CD4-positive, alpha-beta T cell treated with Interleukin-2 at 100 ng/mL for 4 hours (primary cell): ENCODE data around the gene CXCR5.

ENCODE experiments used
- DNase-seq: peaks from one replicate; pipeline ENCODE4 v3.0.0-alpha.2; 2020; ENCODE audit warnings: low spot score

Gene CXCR5

DNA sequence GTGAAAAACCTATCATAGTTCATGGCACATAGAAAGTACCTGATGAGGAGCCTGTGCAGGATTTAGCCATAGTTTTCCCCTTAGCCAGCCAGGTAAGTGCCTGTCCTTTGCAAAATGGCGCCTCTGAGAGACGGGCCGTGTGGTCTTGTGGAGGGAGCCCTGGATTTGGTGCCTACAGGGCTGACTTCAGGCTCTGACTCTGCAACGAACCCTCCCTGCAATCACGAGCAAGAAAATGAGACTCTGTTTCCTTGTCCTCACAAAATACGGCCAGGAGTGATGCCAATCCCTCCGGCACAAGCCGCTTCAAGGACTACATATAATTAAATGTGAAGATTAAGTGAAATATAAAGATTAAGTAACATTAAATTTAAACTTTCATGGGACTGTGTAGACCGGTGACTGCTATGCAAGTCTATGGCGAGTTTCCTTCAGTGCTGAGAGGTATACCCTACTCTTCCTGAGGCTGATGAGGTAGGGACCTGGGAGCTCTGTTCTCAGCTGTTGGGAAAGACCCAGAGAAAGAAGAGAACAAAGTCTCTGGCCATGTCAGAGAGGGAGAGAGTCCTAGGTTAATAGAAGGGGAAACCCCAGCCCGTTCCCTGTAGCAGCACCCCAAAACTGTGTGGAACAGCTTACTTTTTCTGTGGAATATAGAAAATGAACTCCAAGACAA, 6.1 kb upstream of the CXCR5 start:
- no peak for DNase-seq

DNA sequence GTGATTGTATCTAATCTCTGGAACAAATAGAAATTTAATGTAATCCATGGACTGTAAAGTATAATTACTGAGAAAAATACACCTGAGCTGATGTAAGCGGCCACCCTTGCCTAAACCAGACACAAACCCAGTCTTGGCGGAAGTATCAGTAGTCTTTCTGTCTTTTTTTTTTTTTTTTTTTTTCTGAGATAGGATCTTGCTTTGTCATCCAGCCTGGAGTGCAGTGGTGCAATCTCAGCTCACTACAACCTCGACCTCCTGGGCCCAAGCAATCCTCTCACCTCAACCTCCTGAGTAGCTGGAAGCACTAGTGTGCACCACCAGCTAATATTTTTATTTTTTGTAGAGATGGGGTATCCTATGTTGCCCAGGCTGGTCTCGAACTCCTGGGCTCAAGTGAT, 5.5 kb upstream of the CXCR5 start:
- DNase-seq, result peak; percentile 51

DNA sequence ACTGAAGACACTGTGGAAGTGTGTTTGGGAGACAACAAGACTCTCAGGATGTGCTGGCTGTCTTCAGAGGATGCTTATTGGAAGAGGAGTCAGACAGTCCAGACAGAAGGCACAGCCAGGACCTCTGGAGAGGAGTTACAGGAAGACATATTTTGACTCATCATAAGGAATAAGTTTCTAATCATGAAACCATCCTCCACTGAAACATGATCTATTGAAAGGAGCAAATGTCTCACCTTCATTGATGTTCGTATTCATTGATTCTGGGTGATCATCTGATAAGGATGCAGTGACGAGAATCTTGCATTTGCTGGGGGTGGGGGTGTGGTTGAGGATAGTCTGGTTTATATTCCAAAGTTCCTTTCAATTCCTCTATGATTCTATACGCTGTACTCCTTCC, 2.5 kb upstream of the CXCR5 start:
- DNase-seq, result no peak

DNA sequence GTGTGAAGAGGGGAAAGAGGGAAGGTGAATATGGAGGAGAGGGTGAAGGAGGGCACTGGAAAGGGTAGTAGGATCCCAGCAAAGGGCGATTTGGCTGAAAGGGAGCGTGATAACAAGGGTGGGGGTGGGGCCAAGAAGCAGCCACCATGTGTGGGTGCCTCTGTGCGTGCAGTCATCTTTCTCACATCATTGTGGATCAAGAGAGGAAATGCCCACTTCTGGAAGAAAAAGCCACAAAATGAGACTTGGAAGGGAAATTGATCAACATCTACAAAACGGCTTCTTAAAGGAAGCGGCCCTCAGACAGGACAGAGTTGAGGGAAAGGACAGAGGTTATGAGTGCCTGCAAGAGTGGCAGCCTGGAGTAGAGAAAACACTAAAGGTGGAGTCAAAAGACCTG, 1.2 kb upstream of the CXCR5 start:
- DNase-seq, result no peak

DNA sequence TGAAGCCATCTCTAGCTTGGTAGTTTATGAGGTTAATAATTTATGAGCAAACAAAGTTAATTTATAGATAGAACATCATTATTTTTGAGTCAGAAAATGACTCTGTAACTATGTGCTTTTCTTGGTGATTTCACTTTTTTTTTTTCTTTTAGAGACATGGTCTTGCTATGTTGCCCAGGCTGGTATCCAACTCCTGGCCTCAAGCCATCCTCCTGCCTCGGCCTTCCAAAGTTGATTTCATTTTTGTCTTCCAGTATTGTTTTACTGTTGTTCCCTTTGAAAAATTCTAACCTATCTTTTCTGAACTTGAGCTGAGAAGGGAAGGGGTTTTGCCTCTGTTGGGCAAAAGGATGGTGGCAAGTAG, 706 bp upstream of the CXCR5 start:
- DNase-seq, result no peak

DNA sequence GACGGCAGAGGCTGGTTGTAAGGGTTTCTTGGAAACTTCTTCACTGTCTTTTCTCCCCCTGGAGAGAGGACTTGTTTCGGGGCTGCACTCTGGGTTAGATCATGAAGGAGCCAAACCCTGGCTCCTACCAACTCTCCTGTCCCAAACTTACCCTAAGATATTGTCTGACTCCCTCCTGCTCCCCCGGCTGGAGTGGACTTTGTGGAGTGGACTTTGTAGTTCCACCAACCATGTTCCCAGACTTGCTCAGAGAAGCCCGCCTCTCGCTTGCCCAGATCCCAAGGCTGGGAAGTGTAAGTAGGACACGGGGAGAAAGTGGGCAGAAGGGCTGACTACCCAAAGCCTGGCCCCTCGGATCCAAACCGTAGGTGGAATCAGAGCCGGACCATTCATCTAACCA, 1.2 kb downstream of the CXCR5 start:
- DNase-seq, result no peak

DNA sequence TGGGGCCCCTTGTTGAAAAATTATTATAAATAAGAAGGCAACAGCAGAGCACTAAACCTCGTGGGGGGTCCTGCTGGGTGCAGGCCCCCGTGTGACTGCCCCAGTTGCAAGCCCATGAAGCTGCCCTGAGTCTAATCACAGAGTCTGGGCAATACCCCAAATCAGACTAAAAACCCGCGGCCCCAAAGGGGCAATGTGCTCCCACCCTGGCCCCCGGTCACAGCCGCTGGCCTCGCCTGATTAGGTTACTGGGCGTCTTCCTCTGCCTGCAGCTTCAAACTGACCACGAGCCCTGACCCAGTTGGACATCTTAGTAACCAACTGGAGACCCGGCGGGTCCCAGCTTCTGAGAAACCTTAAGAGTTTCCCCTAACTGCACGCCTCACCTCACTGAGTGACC, 1.6 kb downstream of the CXCR5 start:
- no peak for DNase-seq

DNA sequence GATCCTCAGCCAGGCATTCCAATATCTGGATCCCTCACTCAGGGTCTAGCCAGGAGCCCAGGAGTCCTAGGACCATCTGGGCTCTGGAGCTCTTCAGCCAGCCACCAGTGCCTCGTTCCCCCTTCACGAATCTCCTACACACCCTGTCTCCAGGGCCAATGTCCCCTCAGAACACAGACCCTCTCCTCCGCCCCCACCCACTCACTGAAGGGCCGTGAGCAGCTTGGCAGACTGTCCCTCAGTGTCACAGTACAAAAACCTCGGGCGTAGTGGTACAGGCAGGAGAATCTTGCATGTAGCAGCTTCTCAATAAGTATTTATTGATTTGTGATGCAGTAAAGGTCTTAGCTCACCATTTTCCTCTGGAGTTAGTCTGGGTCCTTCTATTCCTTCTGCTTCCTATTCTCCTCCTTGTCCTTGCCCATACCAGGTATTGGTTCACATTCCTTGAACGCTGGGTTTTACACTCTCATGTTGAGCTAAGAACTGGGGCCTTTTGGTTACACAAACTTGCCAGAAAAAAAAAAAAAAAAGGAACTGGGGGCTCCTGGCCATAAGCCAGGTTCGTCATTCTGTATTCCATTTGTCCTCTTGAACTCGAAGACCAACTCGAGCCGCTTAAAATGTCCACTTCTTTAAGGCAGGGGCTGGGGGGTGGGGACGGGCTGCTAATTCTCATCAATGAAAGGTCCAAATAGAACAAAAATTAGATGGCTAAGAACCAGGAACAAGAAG, 2.3 kb downstream of the CXCR5 start:
- DNase-seq, result no peak

DNA sequence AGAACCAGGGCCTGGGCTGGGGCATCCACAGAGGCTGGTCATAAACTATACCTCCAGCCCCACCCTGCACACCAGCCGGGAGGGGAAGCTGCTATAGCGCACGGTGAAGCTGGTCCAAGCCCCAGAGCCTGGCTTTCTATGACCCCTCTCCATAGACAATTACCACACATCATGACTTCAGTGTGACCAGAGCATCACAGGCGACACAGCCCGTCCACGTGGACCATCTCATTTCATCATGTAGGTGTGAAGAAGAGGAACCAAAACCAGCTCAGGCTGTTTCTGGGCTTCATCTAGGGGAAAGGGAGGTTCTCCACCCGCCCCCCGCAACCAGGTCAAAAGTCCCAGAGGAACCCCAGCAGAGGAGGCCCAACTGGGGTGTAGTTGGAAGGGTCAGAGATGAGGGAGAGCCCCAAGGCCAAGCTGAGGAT, 3.0 kb downstream of the CXCR5 start:
- no peak for DNase-seq

DNA sequence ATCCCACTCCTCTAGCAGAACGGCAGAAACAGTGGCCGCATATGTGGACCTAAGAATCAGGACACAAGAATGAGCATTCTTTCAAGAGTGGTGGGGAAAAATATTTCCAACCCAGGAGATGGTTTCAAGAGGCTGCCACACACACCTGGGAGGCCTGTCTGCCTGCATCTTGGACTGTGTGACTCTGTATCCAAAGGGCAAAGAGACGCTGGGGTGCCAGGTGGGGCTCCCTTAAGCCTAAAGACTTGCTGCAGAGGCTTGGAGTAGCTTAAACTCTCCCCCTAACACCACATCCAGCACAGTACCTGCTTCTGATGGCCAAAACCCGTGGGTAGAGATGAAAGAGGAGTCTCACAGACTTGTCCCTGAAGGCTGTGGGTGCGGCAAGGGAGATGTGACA, 3.5 kb downstream of the CXCR5 start:
- no peak for DNase-seq

DNA sequence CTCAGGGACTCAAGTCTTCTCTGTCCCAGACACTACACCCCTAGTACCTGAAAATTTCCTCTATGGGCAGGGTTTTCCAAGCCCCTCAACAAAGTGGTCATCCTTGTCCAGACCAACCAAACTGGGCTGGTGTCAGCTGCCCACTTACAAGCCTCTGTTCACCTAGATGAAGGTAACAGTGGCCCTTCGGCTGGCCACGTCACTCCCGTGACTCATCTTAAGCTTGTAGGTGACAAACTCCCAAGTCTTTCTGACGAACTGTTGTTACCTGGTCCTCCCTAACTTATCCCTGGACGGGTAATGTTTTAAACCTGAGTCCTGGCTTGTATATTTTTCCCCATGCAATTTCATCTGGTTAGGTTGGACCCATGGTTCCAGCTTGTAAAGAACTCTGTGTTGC, 4.7 kb downstream of the CXCR5 start:
- no peak for DNase-seq

DNA sequence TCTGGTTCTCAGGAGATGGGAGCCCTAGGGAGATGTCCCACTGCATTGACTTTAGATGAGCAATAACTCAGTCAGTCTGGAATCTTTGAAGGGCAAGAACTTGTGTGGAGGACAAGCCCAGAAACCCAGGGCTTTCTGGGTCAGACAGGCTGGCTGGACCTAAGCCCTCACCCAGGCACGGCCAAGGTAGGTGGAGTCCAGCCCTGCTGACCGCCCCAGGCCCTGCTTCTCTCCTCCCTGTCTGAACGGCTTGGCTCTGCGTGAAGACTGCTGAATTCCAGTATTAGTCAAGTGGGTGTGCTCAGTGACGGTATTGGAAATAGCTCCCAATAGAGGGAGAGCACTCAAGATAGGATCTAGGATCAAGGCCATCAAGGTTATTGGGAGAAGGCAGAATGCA, 6.1 kb downstream of the CXCR5 start:
- no peak for DNase-seq

DNA sequence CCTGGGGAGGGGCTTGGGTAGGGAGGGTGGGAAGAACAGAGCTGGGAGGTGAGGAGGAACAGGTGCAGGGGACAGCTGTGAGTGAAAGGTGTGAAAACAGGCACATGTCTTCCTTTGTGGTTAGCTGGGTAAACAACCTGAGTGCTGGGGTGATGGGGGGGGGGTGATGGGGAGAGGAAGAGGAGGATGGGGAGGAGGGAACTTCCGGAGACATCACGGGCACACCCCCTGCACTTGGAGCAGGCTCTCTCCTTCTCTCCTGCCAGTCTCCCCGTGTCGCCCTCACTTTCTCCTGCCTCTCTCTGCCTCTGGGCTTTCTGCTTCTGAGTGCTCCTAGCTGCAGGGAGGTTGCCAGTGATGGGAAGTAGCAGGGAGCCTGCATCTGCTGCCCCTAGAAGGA, 8.8 kb downstream of the CXCR5 start:
- DNase-seq, result peak; percentile 69

DNA sequence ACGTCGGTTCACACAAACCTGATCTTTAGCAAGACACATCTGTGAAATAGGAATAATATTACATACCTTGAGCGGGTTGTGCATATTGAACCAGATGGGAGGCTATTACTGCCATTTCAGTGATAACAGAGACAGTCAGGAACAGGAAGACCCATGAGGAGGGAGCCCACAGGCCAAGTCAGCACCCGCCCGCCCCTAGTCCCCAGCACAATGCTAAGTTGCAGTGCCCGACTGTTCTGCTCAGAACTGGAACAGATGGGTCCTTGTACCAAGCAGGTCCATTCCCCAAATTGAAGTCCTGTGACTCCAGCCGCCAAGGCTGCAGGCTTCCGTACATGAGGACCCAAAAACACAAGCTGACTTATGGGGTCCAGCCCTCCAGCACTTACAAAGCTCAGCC, 9.3 kb downstream of the CXCR5 start:
- no peak for DNase-seq

DNA sequence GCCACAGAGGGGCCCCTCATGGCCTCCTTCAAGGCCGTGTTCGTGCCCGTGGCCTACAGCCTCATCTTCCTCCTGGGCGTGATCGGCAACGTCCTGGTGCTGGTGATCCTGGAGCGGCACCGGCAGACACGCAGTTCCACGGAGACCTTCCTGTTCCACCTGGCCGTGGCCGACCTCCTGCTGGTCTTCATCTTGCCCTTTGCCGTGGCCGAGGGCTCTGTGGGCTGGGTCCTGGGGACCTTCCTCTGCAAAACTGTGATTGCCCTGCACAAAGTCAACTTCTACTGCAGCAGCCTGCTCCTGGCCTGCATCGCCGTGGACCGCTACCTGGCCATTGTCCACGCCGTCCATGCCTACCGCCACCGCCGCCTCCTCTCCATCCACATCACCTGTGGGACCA, 10.0 kb downstream of the CXCR5 start:
- DNase-seq, result no peak

DNA sequence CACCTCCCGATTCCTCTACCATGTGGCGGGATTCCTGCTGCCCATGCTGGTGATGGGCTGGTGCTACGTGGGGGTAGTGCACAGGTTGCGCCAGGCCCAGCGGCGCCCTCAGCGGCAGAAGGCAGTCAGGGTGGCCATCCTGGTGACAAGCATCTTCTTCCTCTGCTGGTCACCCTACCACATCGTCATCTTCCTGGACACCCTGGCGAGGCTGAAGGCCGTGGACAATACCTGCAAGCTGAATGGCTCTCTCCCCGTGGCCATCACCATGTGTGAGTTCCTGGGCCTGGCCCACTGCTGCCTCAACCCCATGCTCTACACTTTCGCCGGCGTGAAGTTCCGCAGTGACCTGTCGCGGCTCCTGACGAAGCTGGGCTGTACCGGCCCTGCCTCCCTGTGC, 10.5 kb downstream of the CXCR5 start:
- DNase-seq, result no peak

DNA sequence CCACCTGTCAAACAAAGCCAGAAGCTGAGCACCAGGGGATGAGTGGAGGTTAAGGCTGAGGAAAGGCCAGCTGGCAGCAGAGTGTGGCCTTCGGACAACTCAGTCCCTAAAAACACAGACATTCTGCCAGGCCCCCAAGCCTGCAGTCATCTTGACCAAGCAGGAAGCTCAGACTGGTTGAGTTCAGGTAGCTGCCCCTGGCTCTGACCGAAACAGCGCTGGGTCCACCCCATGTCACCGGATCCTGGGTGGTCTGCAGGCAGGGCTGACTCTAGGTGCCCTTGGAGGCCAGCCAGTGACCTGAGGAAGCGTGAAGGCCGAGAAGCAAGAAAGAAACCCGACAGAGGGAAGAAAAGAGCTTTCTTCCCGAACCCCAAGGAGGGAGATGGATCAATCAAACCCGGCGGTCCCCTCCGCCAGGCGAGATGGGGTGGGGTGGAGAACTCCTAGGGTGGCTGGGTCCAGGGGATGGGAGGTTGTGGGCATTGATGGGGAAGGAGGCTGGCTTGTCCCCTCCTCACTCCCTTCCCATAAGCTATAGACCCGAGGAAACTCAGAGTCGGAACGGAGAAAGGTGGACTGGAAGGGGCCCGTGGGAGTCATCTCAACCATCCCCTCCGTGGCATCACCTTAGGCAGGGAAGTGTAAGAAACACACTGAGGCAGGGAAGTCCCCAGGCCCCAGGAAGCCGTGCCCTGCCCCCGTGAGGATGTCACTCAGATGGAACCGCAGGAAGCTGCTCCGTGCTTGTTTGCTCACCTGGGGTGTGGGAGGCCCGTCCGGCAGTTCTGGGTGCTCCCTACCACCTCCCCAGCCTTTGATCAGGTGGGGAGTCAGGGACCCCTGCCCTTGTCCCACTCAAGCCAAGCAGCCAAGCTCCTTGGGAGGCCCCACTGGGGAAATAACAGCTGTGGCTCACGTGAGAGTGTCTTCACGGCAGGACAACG, 11.7 kb downstream of the CXCR5 start:
- DNase-seq, result peak; percentile 72

DNA sequence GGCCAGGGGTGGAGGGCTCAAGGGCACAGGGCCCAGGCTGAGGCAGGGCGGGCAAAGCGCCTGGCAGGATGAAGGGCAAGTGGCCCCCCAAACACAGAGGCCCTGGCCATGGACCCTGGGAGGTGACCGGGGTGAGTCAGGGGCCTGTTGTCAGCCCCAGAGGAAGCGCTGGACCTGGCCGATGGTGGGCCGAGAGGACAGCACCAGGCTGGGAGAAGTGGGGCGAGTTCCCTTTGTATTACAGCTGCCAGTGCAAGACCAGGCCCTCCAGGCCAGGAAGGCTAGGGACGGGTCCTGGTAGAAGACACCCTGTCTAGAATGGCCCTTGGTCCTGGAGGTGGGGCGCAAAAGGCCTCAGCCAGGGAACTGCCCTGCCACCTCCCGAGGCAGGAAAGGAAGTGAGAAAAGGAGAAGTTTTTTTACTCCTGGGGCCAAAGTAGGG, 12.8 kb downstream of the CXCR5 start:
- DNase-seq, result no peak

DNA sequence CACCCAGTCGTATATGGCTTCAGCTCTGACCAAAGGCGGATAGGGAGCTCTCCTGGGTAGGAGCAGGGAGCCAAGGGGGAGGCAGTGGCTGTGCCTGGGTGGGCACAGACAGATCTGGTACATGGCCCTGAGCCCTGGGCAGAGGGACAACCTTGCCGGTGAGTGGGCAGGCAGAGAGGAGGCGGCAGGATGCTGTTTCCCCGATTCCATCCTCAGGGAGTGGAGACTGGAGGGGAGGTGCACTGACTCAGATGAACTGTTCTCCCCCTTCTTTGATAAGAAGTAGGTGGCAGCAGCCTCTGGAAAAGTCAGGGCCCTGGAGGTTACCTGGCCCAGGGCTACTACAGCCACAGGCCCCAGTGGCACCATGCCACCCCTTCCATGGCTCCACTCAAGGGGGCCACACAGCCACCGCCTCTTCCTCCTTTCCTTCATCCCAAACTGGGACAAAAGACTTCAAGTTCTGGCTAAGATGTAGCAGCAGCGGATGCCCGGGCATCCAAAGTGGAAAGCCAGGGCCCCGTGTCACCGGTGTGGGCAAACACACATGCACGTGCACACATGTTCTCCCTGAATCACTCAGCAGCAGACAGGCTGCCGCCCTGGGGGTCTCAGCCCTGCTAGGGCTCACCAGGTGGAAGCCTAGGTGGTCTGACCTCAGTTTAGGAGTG, 13.4 kb downstream of the CXCR5 start:
- DNase-seq, result no peak

DNA sequence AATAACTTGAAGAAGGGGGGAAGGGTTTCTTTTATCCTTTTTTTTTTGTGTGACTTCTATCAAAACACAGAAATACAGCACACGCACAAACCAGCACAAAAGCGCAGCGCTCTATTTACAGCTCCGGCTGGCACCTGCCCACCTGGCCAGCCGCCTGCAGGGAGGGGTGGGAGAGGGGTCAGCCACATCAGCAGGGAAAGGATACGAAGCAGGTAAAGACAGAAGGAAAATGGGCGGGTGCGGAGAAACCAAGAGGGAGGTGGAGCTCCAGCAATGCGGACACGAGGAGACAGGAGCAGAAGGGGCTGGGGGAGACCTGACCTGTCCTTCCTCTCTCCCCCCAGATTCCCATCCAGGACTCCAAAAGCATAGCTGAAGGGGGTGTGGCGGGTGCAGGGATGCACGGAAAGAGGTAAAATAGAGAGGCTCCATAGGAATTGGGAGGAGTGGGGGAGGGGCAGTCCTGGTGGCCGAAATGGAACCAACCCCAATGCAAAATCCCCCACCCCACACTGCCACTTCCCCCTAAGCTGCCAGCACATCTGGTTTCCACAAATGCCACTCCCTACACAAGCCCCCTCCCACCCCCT, 14.1 kb downstream of the CXCR5 start:
- no peak for DNase-seq

DNA sequence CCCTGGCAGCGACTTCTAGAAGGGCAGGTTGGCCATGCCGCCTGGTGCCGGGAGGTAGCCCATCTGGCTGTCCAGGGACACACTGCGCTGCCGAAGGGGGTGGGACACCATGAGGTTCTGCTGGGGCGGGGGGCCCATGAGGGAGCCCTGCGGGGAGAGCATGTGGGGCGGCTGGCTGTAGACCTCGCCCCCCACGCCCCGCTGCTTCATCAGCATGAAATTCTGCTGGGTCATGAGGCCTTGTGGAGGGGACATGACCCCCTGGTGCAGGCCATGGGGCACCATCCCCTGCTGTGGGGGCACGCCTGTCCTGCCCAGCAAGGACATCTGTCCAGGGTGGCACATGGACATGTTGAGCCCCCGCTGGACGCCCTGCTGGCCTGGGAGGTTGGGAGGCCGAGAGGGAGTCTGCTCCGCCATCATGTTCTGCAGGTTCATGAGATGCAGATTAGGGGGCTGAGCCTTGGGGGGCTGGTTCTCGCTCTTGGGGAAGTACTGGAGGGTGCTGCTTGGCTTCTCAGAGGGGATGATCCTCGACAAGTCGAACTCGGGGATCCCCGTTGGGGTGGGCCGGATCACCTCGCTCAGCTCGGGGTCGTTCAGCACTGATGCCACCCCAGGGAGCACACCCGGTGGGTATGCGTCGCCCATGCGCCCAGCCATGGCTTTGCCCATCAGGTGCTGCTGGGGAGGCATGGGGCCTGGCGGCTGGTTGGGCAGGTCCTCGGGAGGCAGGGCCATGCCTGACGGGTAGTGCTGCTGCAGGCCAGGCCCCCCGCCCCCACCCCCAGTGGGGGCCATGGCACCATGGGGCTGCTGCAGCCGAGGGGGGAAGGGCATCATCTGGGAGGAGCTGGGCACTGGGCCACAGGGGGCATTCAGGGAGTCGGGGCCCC, 15.0 kb downstream of the CXCR5 start:
- DNase-seq, result no peak
